HG02973 (cell line): Measurements from ENCODE around the gene FGF18.
"Not testable (repeated sequence)": the region's sequence is repeated elsewhere in the genome, so short reads cannot be mapped to it uniquely, and the experiment has no call there.

ENCODE experiments used
- ATAC-seq: cut with Tn5 transposase; IDR thresholded peaks from one replicate; pipeline ENCODE4 v1.9.1; 2021; ENCODE audit warnings: moderate library complexity; ENCODE audit not compliant: unreplicated experiment

Gene FGF18

GRCh38 chr5:171494452-171495121, 75.1 kb downstream of the FGF18 start:
- ATAC-seq = no peak

GRCh38 chr5:171495122-171495700, 75.8 kb downstream of the FGF18 start:
- no peak for ATAC-seq

DNA sequence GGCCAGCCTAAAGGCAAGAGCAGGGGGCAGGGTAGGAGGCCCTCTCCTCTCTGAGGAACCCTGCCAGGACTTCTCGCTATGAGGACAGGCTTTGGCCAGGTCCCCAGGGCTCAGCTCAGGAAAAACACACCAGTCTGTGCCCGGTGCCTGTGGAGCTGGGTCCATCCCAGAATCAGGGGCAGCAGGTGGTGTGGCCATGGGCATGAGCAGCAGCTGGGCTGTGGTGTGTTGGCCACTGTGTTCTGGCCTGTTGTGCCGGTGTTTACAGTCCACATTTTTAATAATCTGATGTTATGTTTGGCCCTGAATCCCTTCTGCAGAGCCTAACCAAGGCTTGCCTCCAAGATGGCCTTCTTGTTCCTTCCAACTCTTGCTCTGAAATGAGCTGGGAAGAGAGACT, 77.0 kb downstream of the FGF18 start:
- ATAC-seq = no peak

DNA sequence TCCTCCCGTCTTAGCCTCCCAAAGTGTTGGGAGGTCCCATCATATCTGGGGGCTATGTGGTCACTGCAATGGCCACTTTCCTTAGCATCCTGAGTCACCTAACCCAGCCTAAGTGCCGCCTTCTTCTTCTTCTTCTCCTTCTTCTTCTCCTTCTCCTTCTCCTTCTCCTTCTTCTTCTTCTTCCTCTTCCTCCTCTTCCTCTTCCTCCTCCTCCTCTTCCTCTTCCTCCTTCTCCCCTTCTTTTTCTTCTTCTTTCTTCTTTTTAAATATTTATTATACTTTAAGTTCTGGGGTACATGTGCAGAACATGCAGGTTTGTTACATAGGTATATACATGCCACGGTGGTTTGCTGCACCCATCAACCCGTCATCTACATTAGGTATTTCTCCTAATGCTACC, 78.0 kb downstream of the FGF18 start:
- not testable (repeated sequence) for ATAC-seq

GRCh38 chr5:171498166-171498565, 78.7 kb downstream of the FGF18 start:
- ATAC-seq = no peak

DNA sequence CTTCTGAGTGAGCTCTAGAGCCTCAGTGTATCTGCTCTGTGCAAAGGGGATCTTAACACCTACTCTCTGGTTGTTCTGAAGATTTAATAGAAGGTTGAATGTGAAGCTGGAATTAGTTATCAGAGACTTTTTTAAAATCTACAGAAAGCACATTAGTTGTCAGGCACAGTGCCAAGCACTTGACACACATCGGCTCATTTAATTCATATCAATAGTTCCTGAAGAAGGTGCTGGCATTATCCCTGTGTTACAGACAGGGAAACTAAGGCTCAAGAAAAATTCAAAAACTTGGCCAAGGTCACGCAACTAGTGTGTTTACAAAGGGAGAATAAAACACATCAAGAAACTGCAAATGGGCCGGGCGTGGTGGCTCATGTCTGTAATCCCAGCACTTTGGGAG, 80.2 kb downstream of the FGF18 start:
- no peak for ATAC-seq

DNA sequence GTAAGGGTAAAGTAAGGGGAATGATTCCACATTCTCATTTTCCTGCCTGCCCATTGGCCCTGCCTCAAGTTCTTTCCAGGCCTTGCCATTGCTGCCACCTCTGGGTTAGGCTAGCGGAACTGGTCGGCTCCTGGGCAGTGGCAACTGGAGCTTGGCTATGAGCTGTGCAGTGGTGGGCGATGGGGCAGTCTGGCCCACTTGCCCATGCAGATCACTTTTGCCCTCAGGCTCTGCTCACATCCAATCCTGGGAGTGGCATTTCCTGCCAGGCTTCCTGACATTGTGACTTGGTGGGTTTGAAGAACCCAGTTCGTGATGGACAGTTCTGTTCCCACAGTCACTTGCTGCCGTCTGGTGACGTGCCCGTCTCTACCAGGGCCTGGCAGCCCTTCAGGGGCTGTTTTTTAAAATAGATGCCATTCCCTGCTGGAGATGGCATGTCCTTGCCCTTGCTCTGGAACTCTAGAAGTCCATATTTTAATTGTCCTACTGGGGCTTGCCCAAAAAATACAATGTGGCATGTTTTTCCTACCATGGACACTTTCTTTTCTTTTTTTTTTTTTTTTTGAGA, 86.1 kb downstream of the FGF18 start:
- no peak for ATAC-seq

GRCh38 chr5:171506951-171507350, 87.5 kb downstream of the FGF18 start:
- no peak for ATAC-seq
